ENCODE measurements around the gene PLET1. TPM values are rescaled to one million over a fixed set of nuclear protein-coding genes. Genes with fewer than 3 reads are reported as not detected.

The PLET1 gene, protein sequence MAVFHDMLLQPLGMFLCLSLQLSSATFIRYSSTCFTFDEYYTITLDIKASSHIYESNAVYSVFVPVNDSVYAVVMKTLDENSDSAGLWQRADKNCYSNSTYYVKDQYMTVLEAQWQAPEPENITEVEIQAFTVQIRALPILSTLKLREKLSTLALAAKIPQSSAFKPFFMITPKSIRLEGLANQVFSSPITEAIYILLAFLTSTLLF
- total RNA-seq (2022; extraction: Qiagen RNA extraction), result not detected in 5 replicates

DNA sequence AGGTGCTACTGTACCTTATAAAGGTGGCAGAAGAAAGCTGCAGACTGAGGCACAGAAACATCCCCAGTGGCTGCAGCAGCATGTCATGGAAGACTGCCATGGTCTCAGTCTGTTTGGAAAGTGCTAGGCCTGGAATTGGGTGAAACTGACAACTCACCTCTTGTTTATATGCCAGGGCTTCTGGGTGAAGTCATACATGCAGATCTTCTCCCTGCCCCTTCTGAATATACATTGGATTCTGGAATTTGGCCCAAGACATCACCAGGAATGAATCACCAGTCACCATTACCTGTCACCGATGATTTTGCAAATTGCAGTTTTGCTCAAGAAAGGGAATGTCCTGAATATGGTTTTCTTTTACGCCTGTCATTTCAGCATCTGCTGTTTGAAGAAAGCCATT lies at the start of gene PLET1:
Gene PLET1 (minus strand): TSS at position 371 of the 400 bp plus-strand sequence. CDS start 271 bp downstream, at position 100.

DNA sequence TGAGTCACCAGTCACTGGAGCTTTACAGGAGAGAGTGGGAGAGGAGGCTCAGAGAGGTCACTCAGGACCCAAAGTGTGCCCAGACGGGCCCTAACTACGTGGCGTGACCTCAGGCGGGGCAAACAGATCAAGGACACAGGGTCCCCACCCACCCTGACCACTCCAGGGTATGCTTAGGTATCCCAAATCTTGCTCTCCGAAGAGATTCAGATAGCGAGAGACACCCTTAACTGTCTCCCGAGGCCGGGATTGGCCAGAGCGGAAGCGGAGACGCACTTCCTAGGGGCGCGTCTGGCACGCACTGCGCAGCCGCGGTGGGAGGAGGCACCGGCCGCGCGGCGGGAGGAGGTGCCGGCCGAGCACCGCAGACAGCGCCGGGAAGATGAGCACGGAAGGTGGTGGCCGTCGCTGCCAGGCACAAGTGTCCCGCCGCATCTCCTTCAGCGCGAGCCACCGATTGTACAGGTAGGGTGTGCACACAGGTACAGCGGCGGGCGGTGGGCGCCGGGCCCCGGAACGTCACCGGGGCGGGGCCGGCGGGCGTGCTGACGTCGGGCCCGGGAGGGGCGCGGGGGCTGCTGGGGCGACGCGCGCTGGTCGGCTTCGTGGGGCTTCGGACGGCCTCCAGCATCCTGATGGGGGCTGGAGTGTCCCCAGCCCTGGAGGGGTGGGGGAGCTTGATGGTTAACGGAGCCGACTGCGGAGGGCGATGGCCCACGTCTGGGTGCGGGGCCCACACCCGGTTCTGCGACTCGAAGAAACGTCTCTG lies 34.4 kb downstream of the PLET1 start, which contains the start of gene PTS:
Gene PTS (plus strand): TSS at position 367 of the 769 bp plus-strand sequence. CDS start 16 bp downstream, at position 383.

Other genes with a start within 250 kb of the PLET1 start
- gene DLAT, start 235.5 kb downstream of the PLET1 start, total RNA-seq (2022; extraction: Qiagen RNA extraction), result 23.6 to 37.0 TPM (median 27.7 TPM) in 5 replicates
- 0.62 to 1.0 TPM (median 0.73 TPM) in 5 replicates for gene PIH1D2, start 186.8 kb downstream of the PLET1 start, total RNA-seq (2022; extraction: Qiagen RNA extraction)
- gene NKAPD1, start 186.6 kb downstream of the PLET1 start, total RNA-seq (2022; extraction: Qiagen RNA extraction), result 12.7 to 18.1 TPM (median 15.1 TPM) in 5 replicates
- gene TIMM8B, start 174.1 kb downstream of the PLET1 start, total RNA-seq (2022; extraction: Qiagen RNA extraction), result 54.9 to 78.1 TPM (median 69.2 TPM) in 5 replicates
- gene SDHD, start 174.0 kb downstream of the PLET1 start, total RNA-seq (2022; extraction: Qiagen RNA extraction), result 63.6 to 86.1 TPM (median 66.8 TPM) in 5 replicates
- 93.4 to 103 TPM (median 96.1 TPM) in 5 replicates for gene IL18, start 96.8 kb downstream of the PLET1 start, total RNA-seq (2022; extraction: Qiagen RNA extraction)
- not detected in 5 replicates for gene TEX12, start 93.5 kb downstream of the PLET1 start, total RNA-seq (2022; extraction: Qiagen RNA extraction)
- gene BCO2, start 85.3 kb downstream of the PLET1 start, total RNA-seq (2022; extraction: Qiagen RNA extraction), result 0.96 to 1.2 TPM (median 1.1 TPM) in 5 replicates
- gene PTS, start 34.4 kb downstream of the PLET1 start, total RNA-seq (2022; extraction: Qiagen RNA extraction), result 27.9 to 31.1 TPM (median 28.4 TPM) in 5 replicates

Measured in A549 treated with Hydrocortisone at 1 μM for 4 hours (cell line).